HT1080 (cell line): ENCODE results near the gene INAVA. TPM values are rescaled to one million over a fixed set of nuclear protein-coding genes. Genes with fewer than 3 reads are reported as not detected.
"Not testable (repeated sequence)": the region's sequence is repeated elsewhere in the genome, so short reads cannot be mapped to it uniquely, and the experiment has no call there.

Experiments used
- DNase-seq: peaks from one replicate; pipeline ENCODE4 v3.0.0-alpha.2; 2015; ENCODE audit warnings: low read depth
- total RNA-seq: library from RNA; depleted of rRNA; stranded (reverse); fragments of >200 nt; shearing (Covaris generic); gene quantifications from 2 replicates; pipeline ENCODE4 v1.2.3, GENCODE V29; 2014

The INAVA gene
- total RNA-seq, 1 experiment from 2014 or later: not detected

GRCh38 chr1:200899015-200899386, 4.3 kb downstream of the INAVA start:
- DNase-seq: no peak

- no peak for DNase-seq
Observed at GRCh38 chr1:200899451-200899915, 4.8 kb downstream of the INAVA start.

- no peak for DNase-seq
Observed at GRCh38 chr1:200899954-200900867, 5.5 kb downstream of the INAVA start.

GRCh38 chr1:200900877-200901276, 6.2 kb downstream of the INAVA start:
- DNase-seq: no peak

GRCh38 chr1:200901350-200901749, 6.7 kb downstream of the INAVA start:
- no peak for DNase-seq

- DNase-seq: no peak
Observed at GRCh38 chr1:200901796-200902444, 7.2 kb downstream of the INAVA start.

- DNase-seq: no peak
Observed at GRCh38 chr1:200903793-200904192, 9.1 kb downstream of the INAVA start.

GRCh38 chr1:200904772-200905171, 10.1 kb downstream of the INAVA start:
- DNase-seq: no peak

- peak; percentile 65 for DNase-seq
Observed at GRCh38 chr1:200905411-200906052, 10.8 kb downstream of the INAVA start.

GRCh38 chr1:200906491-200906890, 11.8 kb downstream of the INAVA start:
- DNase-seq: no peak

GRCh38 chr1:200907611-200908097, 13.0 kb downstream of the INAVA start:
- peak; percentile 41 for DNase-seq

- no peak for DNase-seq
Observed at GRCh38 chr1:200908191-200908868, 13.6 kb downstream of the INAVA start.

- no peak for DNase-seq
Observed at GRCh38 chr1:200909071-200909470, 14.4 kb downstream of the INAVA start.

GRCh38 chr1:200909757-200910239, 15.1 kb downstream of the INAVA start:
- no peak for DNase-seq

GRCh38 chr1:200911361-200911760, 16.7 kb downstream of the INAVA start:
- DNase-seq: no peak

GRCh38 chr1:200911936-200912335, 17.2 kb downstream of the INAVA start:
- not testable (repeated sequence) for DNase-seq

GRCh38 chr1:200912737-200913407, 18.2 kb downstream of the INAVA start:
- no peak for DNase-seq

- DNase-seq: no peak
Observed at GRCh38 chr1:200916152-200916551, 21.5 kb downstream of the INAVA start.

- no peak for DNase-seq
Observed at GRCh38 chr1:200916681-200917080, 22.0 kb downstream of the INAVA start.

GRCh38 chr1:200917291-200917817, 22.7 kb downstream of the INAVA start:
- DNase-seq: no peak
